Measurements from ENCODE around the gene AFG3L2.
A peak's percentile ranks its signal among the peaks of the same experiment; 100 is the strongest.

AFG3L2 gene

DNA sequence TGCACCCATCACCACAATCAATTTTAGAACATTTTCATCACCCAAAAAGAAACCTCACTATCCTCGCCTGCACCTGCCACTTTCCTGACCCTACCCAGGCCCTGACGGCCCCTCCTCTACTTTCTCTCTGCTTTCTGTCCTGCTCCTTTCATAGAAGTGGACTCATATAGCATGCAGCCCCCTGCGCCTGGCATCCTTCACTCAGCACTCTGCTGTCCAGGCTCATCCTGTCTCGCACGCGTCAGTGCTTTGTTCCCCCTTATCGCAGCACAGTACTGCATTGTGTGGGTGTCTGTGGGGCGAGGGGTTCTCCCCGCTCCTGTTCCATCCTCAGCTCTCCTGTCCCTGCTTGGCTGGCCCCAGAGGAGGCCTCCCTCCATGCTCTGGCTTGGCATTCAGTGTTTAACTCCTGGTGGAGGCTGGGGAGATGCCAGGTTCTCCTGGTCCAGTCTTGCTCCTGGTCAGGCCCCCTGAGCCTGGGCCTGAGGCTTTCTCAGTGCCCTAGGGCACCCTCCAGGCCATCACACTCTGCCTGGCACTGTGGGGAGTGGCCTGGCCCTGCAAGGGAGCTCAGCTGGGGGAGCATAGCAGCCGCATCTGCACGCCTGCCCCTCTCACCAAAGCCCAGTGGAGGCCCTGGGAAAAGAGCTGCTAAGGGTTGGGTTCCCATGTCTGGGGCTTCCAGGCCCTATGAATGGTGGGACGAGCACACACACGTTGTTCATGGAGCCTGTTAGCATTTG lies 75.6 kb downstream of the AFG3L2 start:
- no peak for DNase-seq

DNA sequence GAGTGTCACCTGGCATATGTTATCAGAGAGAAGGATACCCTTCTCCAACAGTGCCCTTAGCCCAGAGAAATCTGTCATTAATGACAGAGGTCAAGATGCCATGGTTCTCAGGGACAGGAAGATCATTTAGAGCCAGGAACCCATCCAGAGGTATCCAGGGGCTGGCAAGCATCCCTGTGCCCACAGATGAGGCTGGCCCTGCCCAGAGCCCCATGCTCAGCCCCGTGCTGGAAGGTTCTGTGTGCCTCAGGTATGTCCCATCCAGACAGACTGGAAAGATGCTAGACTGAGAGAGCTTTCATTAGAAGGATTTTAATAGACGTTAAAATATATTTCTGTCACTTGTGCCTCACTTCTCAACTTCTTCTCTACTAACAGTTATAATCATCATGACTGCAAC lies 77.2 kb downstream of the AFG3L2 start:
- DNase-seq, result no peak

DNA sequence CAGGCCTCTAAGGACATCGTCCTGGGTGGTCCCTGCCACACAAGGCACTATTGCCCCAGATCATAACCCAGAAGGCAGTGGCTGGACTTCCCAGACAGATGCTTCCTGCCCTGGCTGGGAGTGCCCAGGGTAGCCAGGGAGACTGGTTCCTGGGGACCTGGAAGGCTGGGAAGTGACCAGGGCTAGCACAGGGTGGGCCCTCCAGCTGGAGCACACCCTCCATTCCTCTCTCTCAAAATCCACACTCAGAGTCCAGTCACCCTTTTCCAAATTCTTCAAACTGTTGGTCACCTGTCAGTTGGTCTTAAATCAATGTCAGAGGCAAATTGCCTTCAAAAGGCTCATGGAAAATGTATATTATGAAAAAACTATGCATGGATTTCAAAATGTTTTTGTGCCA lies 80.6 kb downstream of the AFG3L2 start:
- no peak for DNase-seq

DNA sequence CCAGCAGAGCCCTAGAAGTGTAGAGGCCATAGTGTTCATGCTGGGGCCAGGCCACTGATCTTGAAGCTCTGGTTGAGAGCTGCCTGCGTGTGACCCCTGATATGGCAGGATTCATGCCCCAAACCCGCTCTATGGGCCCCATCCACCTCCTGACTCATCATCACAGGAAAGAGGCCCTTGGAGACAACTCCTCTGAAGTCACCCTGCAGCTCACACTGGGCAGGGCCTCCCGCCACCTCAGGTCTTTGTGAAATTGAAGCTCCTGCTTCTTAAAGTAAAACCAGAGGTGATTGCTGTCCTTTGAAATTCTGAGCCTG lies 81.0 kb downstream of the AFG3L2 start:
- no peak for DNase-seq

DNA sequence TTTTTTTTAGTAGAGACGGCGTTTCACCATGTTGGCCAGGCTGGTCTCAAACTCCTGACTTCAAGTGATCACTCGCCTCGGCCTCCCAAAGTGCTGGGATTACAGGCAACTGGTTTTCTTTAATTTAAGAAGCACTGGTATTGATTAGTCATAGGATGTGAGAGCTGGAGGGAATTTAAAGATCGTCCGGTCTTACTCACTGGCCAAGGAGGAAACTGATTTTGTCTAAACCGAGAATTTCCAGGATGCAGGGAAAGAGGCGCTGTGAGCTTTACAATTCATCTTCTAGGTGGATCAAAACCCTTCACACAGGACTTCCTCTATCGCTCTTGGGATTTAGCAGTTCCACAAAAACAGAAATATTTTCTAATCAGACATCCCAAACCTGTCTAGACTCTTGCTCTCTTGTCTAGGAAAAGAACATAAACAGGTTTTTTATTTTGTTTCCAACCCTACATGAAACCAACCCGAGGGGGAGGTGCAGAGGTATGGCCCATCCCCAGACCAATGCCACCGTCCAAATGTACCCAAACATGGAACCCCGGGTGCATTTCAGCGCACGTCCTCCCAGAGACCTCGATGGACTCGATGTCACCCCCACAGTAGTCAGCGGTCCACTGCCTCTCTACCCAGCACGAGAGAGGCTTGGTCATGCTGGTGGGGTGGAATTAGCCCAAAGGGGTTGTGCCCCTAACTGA lies 81.5 kb downstream of the AFG3L2 start:
- no peak for DNase-seq

DNA sequence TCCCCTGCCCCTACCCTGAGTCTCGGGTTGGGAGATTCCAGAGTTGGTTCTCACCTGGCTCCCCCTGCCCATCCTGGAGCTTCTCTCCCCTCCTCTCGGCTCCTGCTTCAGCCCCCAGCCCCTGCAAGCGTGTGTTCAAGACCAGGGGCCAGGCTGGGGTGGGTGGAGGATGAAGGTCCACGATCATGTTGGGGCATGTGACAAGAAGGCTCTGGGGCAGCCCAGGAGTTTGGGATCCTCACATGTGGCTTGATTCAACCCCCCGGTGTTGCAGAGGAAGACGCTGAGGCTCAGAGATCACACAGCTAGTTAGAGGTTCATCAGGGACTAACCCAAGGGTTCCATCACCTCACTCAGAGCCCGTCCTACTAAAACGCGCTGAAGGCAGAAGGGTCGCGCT lies 83.2 kb downstream of the AFG3L2 start:
- no peak for DNase-seq

DNA sequence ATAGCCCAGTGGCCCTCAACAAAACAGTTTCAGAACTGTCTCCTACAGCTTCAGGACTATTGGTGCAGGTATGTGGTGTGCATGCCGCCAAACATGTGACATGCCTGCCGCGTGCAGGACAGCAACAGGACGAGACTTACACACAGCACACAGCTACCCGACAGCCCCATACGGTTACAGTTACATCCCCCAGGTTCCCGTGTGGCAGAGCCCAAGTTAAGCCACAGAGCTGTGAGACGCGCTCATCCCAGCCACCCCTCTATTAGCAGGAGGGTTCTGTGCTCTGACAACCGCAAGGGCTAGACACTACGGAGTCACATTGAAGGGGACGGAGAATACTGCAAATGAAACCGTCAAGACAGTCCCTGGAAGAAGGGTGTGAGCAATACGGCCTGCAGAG lies 85.3 kb downstream of the AFG3L2 start:
- no peak for DNase-seq

DNA sequence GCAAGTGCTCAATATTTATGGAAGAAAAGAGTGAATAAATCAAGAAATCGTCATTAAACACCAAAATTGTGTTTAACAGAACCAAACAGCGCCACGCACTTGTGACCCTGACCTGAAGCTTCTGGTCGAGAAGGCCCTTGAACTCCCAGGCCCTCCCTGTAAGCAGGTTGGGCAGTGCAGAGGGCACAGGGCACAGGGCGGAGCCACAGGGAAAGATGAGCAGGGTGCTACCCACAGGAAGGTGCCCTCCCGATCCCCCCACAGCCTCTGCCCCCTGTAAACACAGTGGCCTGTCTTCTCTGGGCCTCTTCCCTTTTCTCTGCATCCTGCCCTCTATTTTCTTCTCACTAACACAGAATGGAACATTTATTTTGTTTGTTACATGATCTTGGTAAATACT lies 85.9 kb downstream of the AFG3L2 start:
- DNase-seq, result no peak

DNA sequence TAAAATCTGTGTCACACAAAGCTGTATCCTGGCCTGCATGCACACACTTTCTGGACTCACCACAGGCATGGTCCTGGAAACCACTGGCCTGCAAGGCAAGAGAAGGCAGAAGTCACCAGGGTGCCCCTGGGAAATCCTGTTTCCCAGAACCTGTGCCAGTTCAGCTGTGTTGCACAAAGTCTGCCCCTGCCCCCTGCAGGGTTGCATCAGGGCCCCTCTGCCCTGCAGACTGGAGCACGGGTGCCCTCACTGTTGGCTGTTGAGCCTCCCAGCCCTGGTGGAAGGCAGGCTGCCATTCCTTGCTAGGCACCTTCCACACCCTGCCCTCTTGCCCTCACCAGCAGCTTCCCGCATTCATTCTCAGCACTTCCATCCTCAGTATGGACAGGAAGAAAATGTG lies 86.9 kb downstream of the AFG3L2 start:
- no peak for DNase-seq

DNA sequence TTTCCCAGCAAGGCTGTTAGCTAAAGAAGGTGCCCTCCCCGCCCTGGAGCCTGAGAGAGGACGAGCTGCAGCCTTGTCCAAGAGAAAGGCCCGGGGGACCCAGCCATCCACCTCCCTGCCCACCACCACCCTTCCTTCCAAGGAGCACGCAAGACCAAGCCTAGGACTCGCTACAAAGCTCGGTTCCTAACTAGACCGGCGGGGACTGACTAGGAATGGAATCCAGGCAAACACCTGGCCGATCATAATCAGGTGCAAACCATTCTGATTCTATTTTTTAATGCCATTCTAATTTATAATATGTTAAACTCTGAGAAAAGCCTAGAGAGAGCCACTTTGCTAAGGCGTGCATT lies 88.6 kb downstream of the AFG3L2 start:
- no peak for DNase-seq

DNA sequence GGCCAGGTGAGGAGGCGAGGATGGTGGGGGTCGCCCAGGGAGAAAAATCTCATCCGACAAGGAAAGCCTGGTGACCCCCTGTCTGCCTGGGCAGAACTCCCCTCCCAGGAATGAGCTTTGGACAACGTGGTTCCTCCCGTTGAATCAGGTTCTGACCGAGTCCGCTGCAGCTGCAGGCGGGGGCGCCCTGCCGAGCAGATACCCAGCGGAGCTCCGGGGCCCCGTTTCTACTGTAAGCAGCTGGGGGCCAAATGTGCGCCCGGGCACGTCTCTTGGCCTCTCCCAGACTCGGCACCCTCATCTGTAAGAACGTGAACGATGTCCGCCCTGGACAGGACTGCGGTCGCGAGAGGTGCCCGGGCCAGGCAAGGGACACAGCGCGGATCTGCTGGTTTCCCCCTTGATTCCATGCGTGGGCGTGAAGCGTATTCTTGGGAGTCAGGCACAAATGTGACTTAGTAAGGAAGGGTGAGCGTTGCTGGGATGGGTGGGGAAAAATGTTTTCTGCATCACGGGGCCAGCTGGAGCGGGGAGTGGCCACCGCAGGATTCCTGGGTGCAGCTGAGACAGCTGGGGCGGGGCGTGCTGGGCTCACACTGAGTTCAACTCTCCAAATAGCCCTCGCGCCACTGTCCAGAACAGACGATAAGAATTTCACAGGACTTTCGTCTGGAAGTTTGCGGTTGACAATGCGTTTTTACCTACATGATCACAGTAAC lies 89.2 kb downstream of the AFG3L2 start:
- DNase-seq, result peak; percentile 87

DNA sequence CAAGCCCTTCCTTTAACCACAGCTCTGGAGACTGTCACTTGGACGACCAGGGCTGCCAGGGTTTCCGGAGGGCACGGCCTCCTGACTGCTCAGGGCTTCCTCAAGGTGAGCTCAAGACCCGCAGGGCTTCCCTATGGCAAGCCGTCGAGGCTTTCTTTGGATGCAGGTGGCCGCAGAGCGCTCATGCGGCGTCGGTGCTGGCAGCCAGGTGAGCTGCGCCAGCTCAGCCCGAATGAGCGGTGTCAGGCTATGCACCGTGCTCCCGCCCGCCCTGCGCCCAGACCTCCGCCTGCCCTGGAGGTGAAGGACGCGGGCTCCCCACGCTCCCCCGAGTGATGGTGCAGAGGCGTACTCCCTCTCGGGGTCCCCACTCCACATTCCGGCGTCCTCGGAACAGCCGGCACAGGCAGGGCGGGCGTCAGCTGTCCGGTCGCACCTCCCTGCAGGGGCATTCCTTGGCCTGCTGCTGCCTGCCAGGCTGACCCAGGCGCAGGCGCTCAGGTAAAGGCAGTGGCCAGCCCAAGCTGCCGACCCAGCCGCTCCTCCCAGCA lies 89.8 kb downstream of the AFG3L2 start:
- DNase-seq, result peak; percentile 80

DNA sequence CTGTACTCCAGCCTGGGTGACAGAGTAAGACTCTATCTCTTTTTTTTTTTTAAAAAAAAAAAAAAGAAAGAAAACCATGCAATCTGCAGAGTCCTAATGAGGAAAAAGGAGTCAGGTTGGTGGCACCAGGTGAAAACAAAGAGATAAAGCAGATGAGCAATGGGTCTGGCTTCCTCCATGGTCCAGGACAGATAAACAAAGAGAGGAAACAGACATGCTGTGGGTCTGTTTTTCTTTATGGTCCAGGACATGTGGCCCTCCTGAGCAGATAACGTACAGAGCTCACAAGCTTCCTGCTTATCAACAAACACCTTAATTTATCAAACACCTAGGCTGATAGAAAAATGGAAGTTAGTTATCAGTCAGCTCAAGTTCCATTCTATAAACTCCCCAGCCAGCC lies 93.4 kb downstream of the AFG3L2 start:
- no peak for DNase-seq

DNA sequence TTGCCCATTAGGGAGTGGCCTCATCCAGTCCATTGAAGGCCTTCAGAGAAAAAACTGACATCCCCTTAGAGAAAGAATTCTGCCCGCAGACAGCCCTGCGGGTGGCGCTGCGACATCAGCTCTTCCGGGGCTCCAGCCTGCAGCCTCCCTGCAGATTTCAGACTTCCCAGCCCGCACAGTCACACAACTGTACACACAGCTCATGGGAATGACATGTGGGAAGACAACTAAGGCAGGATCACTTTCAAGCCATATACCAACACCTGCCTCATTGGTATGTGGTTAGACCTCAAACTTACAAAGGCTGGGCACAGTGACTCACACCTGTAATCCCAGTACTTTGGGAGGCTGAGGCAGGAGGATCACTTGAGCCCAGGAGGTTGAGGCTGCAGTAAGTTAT lies 93.8 kb downstream of the AFG3L2 start:
- peak; percentile 84 for DNase-seq

DNA sequence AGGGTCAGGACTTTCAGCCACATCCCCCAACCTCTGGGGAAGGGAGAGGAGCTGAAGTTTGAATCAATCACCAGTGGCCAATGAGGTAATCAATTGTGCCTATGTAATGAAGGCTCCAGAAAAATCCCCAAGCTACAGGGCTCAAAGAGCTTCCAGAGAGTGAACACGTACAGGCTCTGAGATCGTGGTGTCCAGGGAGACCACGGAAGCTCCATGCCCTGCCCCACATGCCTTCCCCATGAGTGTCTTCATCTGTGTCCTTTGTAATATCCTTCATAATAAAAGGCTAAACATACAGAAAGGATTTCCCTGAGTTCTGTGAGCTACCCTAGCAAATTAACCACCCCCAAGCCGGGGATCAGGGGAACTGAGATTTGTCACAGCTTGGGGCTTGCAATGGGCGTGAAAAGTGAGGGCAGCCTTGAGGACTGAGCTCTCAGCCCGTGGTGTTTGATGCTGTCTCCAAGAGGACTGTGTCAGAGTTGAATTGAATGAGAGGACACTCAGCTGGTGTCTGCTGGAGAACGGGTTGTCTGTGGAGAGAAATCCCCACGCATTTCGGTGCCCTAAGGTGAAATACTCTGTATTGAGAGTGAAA lies 94.5 kb downstream of the AFG3L2 start:
- DNase-seq, result no peak

DNA sequence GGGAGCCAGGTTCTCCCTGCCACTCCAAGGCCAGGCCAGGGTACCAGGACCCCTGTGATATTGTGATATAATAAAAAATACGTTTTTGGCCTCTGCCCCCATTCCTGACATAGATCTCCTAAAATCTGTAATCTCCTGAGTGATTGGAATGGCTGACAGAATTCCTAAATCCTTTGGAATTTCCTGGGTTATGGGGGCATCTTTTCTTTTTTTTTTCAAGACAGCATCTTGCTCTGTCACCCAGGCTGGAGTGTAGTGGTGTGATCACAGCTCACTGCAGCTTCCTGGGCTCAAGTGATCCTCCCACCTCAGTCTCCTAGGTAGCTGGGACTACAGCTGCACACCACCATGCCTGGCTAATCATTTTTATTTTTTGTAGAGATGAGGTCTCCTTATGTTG lies 95.2 kb downstream of the AFG3L2 start:
- no peak for DNase-seq

DNA sequence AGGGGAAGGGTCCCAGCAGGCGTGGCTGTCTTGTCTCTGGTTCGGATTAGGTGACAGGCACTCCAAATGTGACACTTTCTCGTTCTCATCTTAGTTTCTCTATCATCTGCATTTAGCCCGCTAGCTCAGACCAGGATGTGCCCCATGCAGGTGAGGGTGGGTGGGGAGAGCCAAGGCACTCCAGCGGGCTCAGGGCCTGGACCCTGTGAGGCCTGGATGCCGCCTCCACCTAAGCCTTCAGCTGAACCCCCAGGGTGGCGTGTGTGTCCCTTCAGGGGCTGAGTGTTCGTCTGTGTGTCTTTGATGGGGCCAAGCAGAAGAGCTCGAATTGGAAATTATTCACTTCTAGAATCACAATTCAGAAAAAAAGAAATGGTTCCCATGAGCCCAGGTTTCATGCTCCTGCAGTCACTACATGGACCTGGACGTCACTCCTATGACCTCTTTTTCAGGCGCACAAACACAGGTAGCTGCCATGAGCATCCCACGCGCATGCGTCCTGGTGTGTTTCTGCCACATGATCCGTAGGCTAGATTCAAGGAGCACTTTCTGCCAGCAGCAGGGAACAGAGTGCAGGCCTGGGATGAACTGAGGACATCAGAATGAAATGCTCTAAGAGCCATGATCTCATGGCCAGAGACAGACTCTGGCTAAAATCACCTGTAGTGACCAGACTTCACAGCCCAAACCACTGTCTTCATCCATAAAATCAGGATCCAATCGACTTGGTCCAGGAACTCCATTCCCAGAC lies 97.1 kb downstream of the AFG3L2 start:
- DNase-seq, result no peak
